ENCODE data around the gene TMED1. TPM values are rescaled to one million over a fixed set of nuclear protein-coding genes. Genes with fewer than 3 reads are reported as not detected.

TMED1 gene
- total RNA-seq, 1 experiment from 2014 or later: 10.2 TPM

DNA sequence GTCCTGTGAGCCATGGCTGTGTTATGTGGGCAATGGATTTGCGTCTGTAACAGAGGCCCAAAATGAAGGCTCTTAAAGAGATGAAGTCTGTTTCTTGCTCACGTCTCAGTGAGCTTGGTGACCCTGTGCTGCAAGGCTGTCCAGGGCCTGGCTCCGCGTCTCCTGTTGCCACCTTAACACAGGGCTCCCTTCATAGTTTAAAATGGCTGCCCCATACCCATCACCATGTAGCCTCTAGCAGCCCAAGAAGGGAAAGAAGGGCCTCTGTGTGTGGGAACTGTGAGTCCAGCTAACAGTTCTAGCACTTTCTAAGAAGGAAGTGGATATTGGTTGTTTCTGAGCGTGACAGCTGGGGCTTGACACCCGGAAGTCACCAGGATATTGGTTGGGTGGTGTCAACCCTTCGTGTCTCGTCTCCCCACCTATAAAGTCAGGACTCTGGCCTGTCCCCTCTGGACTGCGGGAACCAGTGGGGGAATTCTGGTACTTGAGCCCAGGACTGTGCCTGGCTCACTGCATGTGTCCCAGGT is 20.9 kb downstream of the TMED1 start:
- H3K9ac ChIP-seq (ENCODE audit: low read length): no peak overlapping the region
- no peaks in the 10 kb centered on the region for H3K9me2 ChIP-seq (replicated peaks; ENCODE audit: insufficient read depth, low read length)
- H3K4me1 ChIP-seq (ENCODE audit: low read length): no peaks in the 10 kb centered on the region
- no peak overlapping the region for H3K27ac ChIP-seq (ENCODE audit: low read length)
- H3K36me3 ChIP-seq (ENCODE audit: insufficient read depth, low read length): no peaks in the 10 kb centered on the region
- H3K9me3 ChIP-seq (ENCODE audit: low read length): no peaks in the 10 kb centered on the region
- H3K79me2 ChIP-seq (ENCODE audit: low read length): no peaks in the 10 kb centered on the region
- H3K4me3 ChIP-seq (ENCODE audit: low read length): no peak overlapping the region
- no peak overlapping the region for H2AFZ ChIP-seq (ENCODE audit: low read length)
- H3K4me2 ChIP-seq (ENCODE audit: low read depth, low read length, poor library complexity, severe bottlenecking): no peak overlapping the region
- no peaks in the 10 kb centered on the region for H3K27me3 ChIP-seq (ENCODE audit: low read length)
- no peaks in the 10 kb centered on the region for H4K20me1 ChIP-seq (ENCODE audit: insufficient read depth, low read depth, low read length)
- DNase-seq: no peak

DNA sequence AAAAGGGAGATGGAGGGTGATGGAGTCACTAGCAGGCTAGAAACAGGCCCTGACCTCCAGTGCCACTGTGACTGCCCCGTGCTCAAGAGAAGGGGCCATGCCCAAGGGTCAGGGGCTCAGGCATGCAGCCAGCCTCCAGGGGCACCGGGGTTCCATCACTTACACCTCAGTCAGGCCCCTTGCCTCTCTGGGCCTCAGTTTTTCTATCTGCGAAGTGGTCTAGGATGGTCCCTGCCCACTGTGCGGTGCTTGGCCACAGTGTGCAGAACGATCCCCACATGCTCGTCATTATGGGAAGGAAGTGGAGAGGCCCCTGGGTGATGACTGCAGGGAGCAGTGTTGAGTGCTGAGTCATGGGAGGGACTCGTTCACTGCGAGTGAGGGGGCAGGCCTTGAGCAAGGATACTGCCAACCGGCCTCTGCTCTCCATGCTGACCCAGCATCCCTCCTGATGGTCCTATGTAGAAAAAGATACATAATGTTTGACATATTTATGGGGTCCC is 23.1 kb downstream of the TMED1 start:
- Histone ChIP-seq H3K4me3 (ENCODE audit: low read length) (no peak overlapping the region), H2AFZ (ENCODE audit: low read length) (no peak overlapping the region), H3K9me2 (replicated peaks; ENCODE audit: insufficient read depth, low read length) (no peaks in the 10 kb centered on the region), H3K9ac (ENCODE audit: low read length) (no peak overlapping the region), H3K36me3 (ENCODE audit: insufficient read depth, low read length) (no peaks in the 10 kb centered on the region), H3K27me3 (ENCODE audit: low read length) (no peaks in the 10 kb centered on the region), H3K79me2 (ENCODE audit: low read length) (no peaks in the 10 kb centered on the region), H4K20me1 (ENCODE audit: insufficient read depth, low read depth, low read length) (no peaks in the 10 kb centered on the region), H3K4me1 (ENCODE audit: low read length) (no peaks in the 10 kb centered on the region), H3K27ac (ENCODE audit: low read length) (no peak overlapping the region), H3K9me3 (ENCODE audit: low read length) (no peaks in the 10 kb centered on the region), H3K4me2 (ENCODE audit: low read depth, low read length, poor library complexity, severe bottlenecking) (no peak overlapping the region)
- no peak for DNase-seq

DNA sequence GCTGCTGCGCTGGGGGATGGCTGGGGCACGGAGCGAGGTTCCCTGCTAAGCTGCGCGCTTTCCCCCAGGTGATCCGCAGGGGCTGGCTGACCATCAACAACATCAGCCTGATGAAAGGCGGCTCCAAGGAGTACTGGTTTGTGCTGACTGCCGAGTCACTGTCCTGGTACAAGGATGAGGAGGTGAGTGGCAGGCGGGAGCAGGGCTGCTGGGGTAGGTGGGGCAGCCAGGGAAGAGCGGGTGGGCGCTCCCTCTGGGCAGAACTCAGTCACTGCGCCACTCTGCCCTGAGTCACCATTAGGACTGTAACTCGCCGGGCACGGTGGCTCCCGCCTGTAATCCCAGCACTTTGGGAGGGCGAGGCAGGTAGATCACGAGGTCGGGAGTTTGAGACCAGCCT is 23.8 kb downstream of the TMED1 start:
- no peak for DNase-seq
- H3K9me3 ChIP-seq (ENCODE audit: low read length): no peaks in the 10 kb centered on the region
- no peaks in the 10 kb centered on the region for H4K20me1 ChIP-seq (ENCODE audit: insufficient read depth, low read depth, low read length)
- no peak overlapping the region for H3K4me3 ChIP-seq (ENCODE audit: low read length)
- H3K4me1 ChIP-seq (ENCODE audit: low read length): no peaks in the 10 kb centered on the region
- H3K36me3 ChIP-seq (ENCODE audit: insufficient read depth, low read length): no peaks in the 10 kb centered on the region
- H3K79me2 ChIP-seq (ENCODE audit: low read length): no peaks in the 10 kb centered on the region
- no peaks in the 10 kb centered on the region for H3K9me2 ChIP-seq (replicated peaks; ENCODE audit: insufficient read depth, low read length)
- no peak overlapping the region for H2AFZ ChIP-seq (ENCODE audit: low read length)
- H3K27ac ChIP-seq (ENCODE audit: low read length): no peak overlapping the region
- no peak overlapping the region for H3K4me2 ChIP-seq (ENCODE audit: low read depth, low read length, poor library complexity, severe bottlenecking)
- no peaks in the 10 kb centered on the region for H3K27me3 ChIP-seq (ENCODE audit: low read length)
- H3K9ac ChIP-seq (ENCODE audit: low read length): no peak overlapping the region

DNA sequence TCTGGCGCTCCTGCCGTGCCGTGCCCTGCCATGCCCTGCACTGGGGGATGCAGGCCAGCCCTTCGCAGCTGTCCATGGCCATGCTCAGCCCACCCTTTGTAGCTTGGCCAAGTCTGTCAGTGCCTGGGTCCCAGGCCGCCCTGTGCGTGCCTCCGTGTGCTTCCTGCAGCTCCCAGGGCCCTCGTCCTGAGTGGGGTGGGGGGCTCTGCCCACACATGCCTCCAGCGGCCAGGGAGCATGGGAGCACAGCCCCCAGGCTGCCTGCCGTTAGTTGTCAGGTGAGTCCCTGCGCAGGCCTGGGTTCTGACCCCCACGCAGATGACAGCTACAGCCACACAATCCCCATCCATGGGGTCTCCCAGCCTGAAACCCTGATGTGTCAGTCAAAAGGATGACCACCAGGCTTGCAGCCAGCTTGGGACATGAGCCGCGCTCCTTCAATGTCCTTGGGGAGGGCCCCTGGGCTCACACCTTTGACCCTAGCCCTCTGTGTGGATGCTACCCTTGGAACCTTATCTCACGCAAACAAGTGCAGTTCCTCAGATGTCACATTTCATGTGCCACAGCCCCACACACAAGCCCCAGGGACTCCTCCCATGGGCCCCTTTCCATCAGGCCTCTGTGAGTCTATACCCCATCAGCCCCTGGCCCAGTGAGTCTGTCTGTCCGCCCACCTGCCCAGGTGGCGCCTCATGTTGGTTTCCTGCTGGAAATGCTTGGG is 24.5 kb downstream of the TMED1 start:
- Histone ChIP-seq H3K4me1 (ENCODE audit: low read length) (no peaks in the 10 kb centered on the region), H3K79me2 (ENCODE audit: low read length) (no peaks in the 10 kb centered on the region), H4K20me1 (ENCODE audit: insufficient read depth, low read depth, low read length) (no peaks in the 10 kb centered on the region), H3K9me3 (ENCODE audit: low read length) (no peaks in the 10 kb centered on the region), H3K4me2 (ENCODE audit: low read depth, low read length, poor library complexity, severe bottlenecking) (no peak overlapping the region), H3K36me3 (ENCODE audit: insufficient read depth, low read length) (no peaks in the 10 kb centered on the region), H3K9ac (ENCODE audit: low read length) (no peak overlapping the region), H3K4me3 (ENCODE audit: low read length) (no peak overlapping the region), H3K9me2 (replicated peaks; ENCODE audit: insufficient read depth, low read length) (no peaks in the 10 kb centered on the region), H3K27me3 (ENCODE audit: low read length) (no peaks in the 10 kb centered on the region), H2AFZ (ENCODE audit: low read length) (no peak overlapping the region), H3K27ac (ENCODE audit: low read length) (no peak overlapping the region)
- no peak for DNase-seq

- H3K79me2 ChIP-seq (ENCODE audit: low read length): no peaks in the 10 kb centered on the region
- no peak overlapping the region for H3K9ac ChIP-seq (ENCODE audit: low read length)
- no peaks in the 10 kb centered on the region for H3K27me3 ChIP-seq (ENCODE audit: low read length)
- H3K4me3 ChIP-seq (ENCODE audit: low read length): no peak overlapping the region
- H3K27ac ChIP-seq (ENCODE audit: low read length): no peak overlapping the region
- DNase-seq: no peak
- H3K4me1 ChIP-seq (ENCODE audit: low read length): no peaks in the 10 kb centered on the region
- H2AFZ ChIP-seq (ENCODE audit: low read length): no peak overlapping the region
- H3K36me3 ChIP-seq (ENCODE audit: insufficient read depth, low read length): peaks cover 5% of the 10 kb centered on the region; the same call in 1 of the 2 replicates
- H3K9me2 ChIP-seq (replicated peaks; ENCODE audit: insufficient read depth, low read length): no peaks in the 10 kb centered on the region
- no peak overlapping the region for H3K4me2 ChIP-seq (ENCODE audit: low read depth, low read length, poor library complexity, severe bottlenecking)
- no peaks in the 10 kb centered on the region for H3K9me3 ChIP-seq (ENCODE audit: low read length)
- no peaks in the 10 kb centered on the region for H4K20me1 ChIP-seq (ENCODE audit: insufficient read depth, low read depth, low read length)
Observed at GRCh38 chr19:10809651-10810285, 26.2 kb downstream of the TMED1 start.

GRCh38 chr19:10808937-10809649 is 26.9 kb downstream of the TMED1 start:
- H3K27me3 ChIP-seq (ENCODE audit: low read length): no peaks in the 10 kb centered on the region
- H3K4me1 ChIP-seq (ENCODE audit: low read length): no peaks in the 10 kb centered on the region
- no peaks in the 10 kb centered on the region for H3K9me2 ChIP-seq (replicated peaks; ENCODE audit: insufficient read depth, low read length)
- H3K36me3 ChIP-seq (ENCODE audit: insufficient read depth, low read length): peaks cover 5% of the 10 kb centered on the region; the same call in 1 of the 2 replicates
- H3K9me3 ChIP-seq (ENCODE audit: low read length): no peaks in the 10 kb centered on the region
- no peak overlapping the region for H2AFZ ChIP-seq (ENCODE audit: low read length)
- no peaks in the 10 kb centered on the region for H4K20me1 ChIP-seq (ENCODE audit: insufficient read depth, low read depth, low read length)
- no peak overlapping the region for H3K4me2 ChIP-seq (ENCODE audit: low read depth, low read length, poor library complexity, severe bottlenecking)
- H3K4me3 ChIP-seq (ENCODE audit: low read length): no peak overlapping the region
- no peak for DNase-seq
- H3K79me2 ChIP-seq (ENCODE audit: low read length): no peaks in the 10 kb centered on the region
- no peak overlapping the region for H3K9ac ChIP-seq (ENCODE audit: low read length)
- H3K27ac ChIP-seq (ENCODE audit: low read length): no peak overlapping the region

DNA sequence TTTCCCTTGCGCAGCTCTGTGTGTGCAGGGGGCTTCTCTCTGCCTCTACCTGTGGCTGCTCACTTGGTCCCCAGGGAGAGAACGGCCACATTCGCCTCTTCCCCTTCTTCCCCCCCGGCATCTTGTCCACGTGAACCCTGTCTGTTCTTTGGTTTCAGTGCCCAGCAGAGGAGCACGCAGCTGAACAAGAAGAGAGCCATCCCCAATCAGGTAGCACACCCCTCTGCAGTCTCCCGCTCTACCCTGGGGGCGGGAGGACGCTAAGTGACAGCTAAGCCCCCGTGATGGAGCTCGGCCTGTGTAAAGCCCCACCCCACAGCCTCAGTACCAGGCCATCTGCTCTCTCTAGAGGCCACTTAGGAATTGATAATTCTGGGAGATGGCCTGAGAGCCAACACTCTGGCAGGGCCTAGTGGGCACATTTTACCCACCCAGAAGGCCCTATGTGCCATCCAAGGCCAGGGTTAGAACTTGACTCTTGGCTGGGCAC is 30.2 kb downstream of the TMED1 start:
- no peak overlapping the region for H3K4me2 ChIP-seq (ENCODE audit: low read depth, low read length, poor library complexity, severe bottlenecking)
- no peaks in the 10 kb centered on the region for H3K9me2 ChIP-seq (replicated peaks; ENCODE audit: insufficient read depth, low read length)
- DNase-seq: no peak
- H2AFZ ChIP-seq (ENCODE audit: low read length): no peak overlapping the region
- no peaks in the 10 kb centered on the region for H3K4me1 ChIP-seq (ENCODE audit: low read length)
- H3K27me3 ChIP-seq (ENCODE audit: low read length): no peaks in the 10 kb centered on the region
- no peak overlapping the region for H3K27ac ChIP-seq (ENCODE audit: low read length)
- no peaks in the 10 kb centered on the region for H4K20me1 ChIP-seq (ENCODE audit: insufficient read depth, low read depth, low read length)
- no peaks in the 10 kb centered on the region for H3K9me3 ChIP-seq (ENCODE audit: low read length)
- H3K4me3 ChIP-seq (ENCODE audit: low read length): no peak overlapping the region
- H3K79me2 ChIP-seq (ENCODE audit: low read length): no peaks in the 10 kb centered on the region
- H3K36me3 ChIP-seq (ENCODE audit: insufficient read depth, low read length): peaks cover 8% of the 10 kb centered on the region
- no peak overlapping the region for H3K9ac ChIP-seq (ENCODE audit: low read length)
